ENCODE results near the gene USP13.

GRCh38 chr3:179826247-179826637 lies 173.4 kb downstream of the USP13 start:
- TF ChIP-seq EZH2phosphoT487 (IDR thresholded peaks at IDR 0.05; ENCODE audit: low read depth) (no peak), CTCF (IDR thresholded peaks at IDR 0.05; ENCODE audit: low read depth, low read length) (no peak)

Measured in OCI-LY3 (cell line).